ENCODE measurements around the gene CENPL.
"Not testable (repeated sequence)": the region's sequence is repeated elsewhere in the genome, so short reads cannot be mapped to it uniquely, and the experiment has no call there.

DNA sequence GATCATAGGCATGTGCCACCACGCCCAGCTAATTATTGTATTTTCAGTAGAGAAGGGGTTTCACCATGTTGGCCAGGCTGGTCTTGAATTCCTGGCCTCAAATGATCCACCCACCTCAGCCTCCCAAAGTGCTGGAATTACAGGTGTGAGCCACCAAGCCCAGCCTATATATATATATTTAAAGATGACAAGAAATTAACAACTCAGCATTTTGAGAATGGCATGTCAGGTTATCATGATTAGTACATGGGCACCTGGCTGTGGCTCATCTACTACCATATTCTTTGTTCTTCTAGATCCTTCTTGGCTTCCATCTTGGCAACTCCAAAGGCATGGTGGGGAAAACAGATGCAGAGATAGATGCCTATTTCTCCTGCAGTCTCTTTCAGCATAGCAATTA lies 24.7 kb downstream of the CENPL start:
- TF ChIP-seq, protein P1, sequence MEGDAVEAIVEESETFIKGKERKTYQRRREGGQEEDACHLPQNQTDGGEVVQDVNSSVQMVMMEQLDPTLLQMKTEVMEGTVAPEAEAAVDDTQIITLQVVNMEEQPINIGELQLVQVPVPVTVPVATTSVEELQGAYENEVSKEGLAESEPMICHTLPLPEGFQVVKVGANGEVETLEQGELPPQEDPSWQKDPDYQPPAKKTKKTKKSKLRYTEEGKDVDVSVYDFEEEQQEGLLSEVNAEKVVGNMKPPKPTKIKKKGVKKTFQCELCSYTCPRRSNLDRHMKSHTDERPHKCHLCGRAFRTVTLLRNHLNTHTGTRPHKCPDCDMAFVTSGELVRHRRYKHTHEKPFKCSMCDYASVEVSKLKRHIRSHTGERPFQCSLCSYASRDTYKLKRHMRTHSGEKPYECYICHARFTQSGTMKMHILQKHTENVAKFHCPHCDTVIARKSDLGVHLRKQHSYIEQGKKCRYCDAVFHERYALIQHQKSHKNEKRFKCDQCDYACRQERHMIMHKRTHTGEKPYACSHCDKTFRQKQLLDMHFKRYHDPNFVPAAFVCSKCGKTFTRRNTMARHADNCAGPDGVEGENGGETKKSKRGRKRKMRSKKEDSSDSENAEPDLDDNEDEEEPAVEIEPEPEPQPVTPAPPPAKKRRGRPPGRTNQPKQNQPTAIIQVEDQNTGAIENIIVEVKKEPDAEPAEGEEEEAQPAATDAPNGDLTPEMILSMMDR (IDR thresholded peaks at IDR 0.05): not testable (repeated sequence)
- TF ChIP-seq, protein P2, sequence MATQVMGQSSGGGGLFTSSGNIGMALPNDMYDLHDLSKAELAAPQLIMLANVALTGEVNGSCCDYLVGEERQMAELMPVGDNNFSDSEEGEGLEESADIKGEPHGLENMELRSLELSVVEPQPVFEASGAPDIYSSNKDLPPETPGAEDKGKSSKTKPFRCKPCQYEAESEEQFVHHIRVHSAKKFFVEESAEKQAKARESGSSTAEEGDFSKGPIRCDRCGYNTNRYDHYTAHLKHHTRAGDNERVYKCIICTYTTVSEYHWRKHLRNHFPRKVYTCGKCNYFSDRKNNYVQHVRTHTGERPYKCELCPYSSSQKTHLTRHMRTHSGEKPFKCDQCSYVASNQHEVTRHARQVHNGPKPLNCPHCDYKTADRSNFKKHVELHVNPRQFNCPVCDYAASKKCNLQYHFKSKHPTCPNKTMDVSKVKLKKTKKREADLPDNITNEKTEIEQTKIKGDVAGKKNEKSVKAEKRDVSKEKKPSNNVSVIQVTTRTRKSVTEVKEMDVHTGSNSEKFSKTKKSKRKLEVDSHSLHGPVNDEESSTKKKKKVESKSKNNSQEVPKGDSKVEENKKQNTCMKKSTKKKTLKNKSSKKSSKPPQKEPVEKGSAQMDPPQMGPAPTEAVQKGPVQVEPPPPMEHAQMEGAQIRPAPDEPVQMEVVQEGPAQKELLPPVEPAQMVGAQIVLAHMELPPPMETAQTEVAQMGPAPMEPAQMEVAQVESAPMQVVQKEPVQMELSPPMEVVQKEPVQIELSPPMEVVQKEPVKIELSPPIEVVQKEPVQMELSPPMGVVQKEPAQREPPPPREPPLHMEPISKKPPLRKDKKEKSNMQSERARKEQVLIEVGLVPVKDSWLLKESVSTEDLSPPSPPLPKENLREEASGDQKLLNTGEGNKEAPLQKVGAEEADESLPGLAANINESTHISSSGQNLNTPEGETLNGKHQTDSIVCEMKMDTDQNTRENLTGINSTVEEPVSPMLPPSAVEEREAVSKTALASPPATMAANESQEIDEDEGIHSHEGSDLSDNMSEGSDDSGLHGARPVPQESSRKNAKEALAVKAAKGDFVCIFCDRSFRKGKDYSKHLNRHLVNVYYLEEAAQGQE (IDR thresholded peaks at IDR 0.05; ENCODE audit: insufficient read depth in 1 of 2, low read depth in 2 of 2, low read length in 1 of 2): not testable (repeated sequence)
